HCT116 (cell line): Measurements from ENCODE around the gene SCGN. TPM values are rescaled to one million over a fixed set of nuclear protein-coding genes. Genes with fewer than 3 reads are reported as not detected.

Experiments
- ATAC-seq: fragments of 200-7000 bp; cut with Tn5 transposase; 2 replicates; pipeline ENCODE4 v1.9.1; 2020; ENCODE audit warnings: mild to moderate bottlenecking, moderate library complexity
- BruUV-seq: library from RNA; stranded (reverse); fragments of 400-500 nt; replicated peaks from 2 replicates; lab custom pipeline; 2021; lab: Mats Ljungman, UMichigan
- CTCF ChIA-PET: fragments of 300-600 bp; sonication (Branson Sonifier 250); formaldehyde crosslinking; loops from one replicate; lab custom pipeline; 2021; ENCODE audit warnings: antibody characterized with exemption; lab: Charles Lee
- POLR2A ChIA-PET: fragments of 300-600, 350-600 bp; sonication (Branson Sonifier 250); formaldehyde crosslinking; loops from one replicate; lab custom pipeline; 2021; ENCODE audit warnings: antibody characterized with exemption; lab: Charles Lee
- RAD21 ChIA-PET, 2 experiments: fragments of 300-600 bp; sonication (Branson Sonifier 250); formaldehyde crosslinking; loops; one replicate each; lab custom pipeline; 2023; ENCODE audit warnings: low total read pairs in 2 of 2; ENCODE audit not compliant: uncharacterized antibody in 2 of 2, unreplicated experiment in 2 of 2, low non-redundant PET in 1 of 2; lab: Charles Lee
- DNase-seq: peaks from one replicate; pipeline ENCODE4 v3.0.0-alpha.2; 2010; ENCODE audit warnings: low read depth, low spot score
- H2AFZ ChIP-seq: fragments of 200-600 bp; shearing (Covaris generic), sonication (generic); 2 replicates; pipeline ENCODE4 v1.6.1; 2017; ENCODE audit warnings: low read depth, mixed run types, mixed read lengths, antibody characterized with exemption, low read length; ENCODE audit not compliant: poor library complexity, severe bottlenecking
- H3K27ac ChIP-seq: 2 replicates; pipeline ENCODE4 v1.5.1; 2012; ENCODE audit warnings: low read depth, low read length
- H3K27me3 ChIP-seq: fragments of 200-600 bp; sonication (generic); 2 replicates; pipeline ENCODE4 v1.6.1; 2016; ENCODE audit warnings: mixed run types, low read length, mixed read lengths; ENCODE audit not compliant: insufficient read depth
- H3K36me3 ChIP-seq, 2 experiments: fragments of 200-500 bp in 1 of 2; fragments of 200-600 bp in 1 of 2; sonication (Bioruptor generic) in 1 of 2; sonication (generic) in 1 of 2; 2 replicates each; pipeline versions ENCODE4 v1.5.1 to v1.6.1; 2014 to 2016; ENCODE audit warnings: low read length in 2 of 2, inconsistent platforms in 1 of 2, mixed read lengths in 1 of 2, mixed run types in 1 of 2; ENCODE audit not compliant: insufficient read depth in 2 of 2, control insufficient read depth in 1 of 2
- H3K4me1 ChIP-seq, 2 experiments: fragments of 200-600 bp in 1 of 2; sonication (generic) in 1 of 2; 2 replicates each; pipeline versions ENCODE4 v1.5.1 to v1.6.1; 2012 to 2017; ENCODE audit warnings: low read length in 2 of 2, inconsistent platforms in 1 of 2, mild to moderate bottlenecking in 1 of 2, mixed read lengths in 1 of 2, mixed run types in 1 of 2, moderate library complexity in 1 of 2; ENCODE audit not compliant: insufficient read depth in 2 of 2, control insufficient read depth in 1 of 2
- H3K4me2 ChIP-seq: fragments of 200-600 bp; sonication (generic); 2 replicates; pipeline ENCODE4 v1.6.1; 2017; ENCODE audit warnings: mixed run types, low read length, mixed read lengths
- H3K4me3 ChIP-seq, 2 experiments: fragments of 200-600 bp in 1 of 2; sonication (generic) in 1 of 2; replicated peaks in 1 of 2; 2 replicates each; pipeline ENCODE4 v1.5.1; 2011 to 2016; ENCODE audit warnings: low read length in 2 of 2, control low read depth in 1 of 2, low read depth in 1 of 2, mild to moderate bottlenecking in 1 of 2, mixed read lengths in 1 of 2, mixed run types in 1 of 2
- H3K79me2 ChIP-seq: fragments of 200-600 bp; sonication (generic); 2 replicates; pipeline ENCODE4 v1.6.1; 2017; ENCODE audit warnings: mild to moderate bottlenecking, mixed run types, low read length, moderate library complexity, mixed read lengths; ENCODE audit not compliant: insufficient read depth
- H3K9ac ChIP-seq: fragments of 200-600 bp; sonication (generic); 2 replicates; pipeline ENCODE4 v1.6.1; 2016; ENCODE audit warnings: low read length, mixed read lengths
- H3K9me2 ChIP-seq: fragments of 200-600 bp; sonication (generic), shearing (Covaris generic); 2 replicates; pipeline ENCODE4 v1.6.1; 2017; ENCODE audit warnings: mixed run types, mild to moderate bottlenecking, moderate library complexity; ENCODE audit not compliant: insufficient read depth
- H3K9me3 ChIP-seq, 2 experiments: fragments of 200-500 bp in 1 of 2; fragments of 200-600 bp in 1 of 2; sonication (Bioruptor generic) in 1 of 2; sonication (generic) in 1 of 2; 2 replicates each; pipeline ENCODE4 v1.6.1; 2014 to 2017; ENCODE audit warnings: low read length in 2 of 2, mixed read lengths in 2 of 2, inconsistent platforms in 1 of 2, low read depth in 1 of 2, mild to moderate bottlenecking in 1 of 2, mixed run types in 1 of 2, moderate library complexity in 1 of 2; ENCODE audit not compliant: control insufficient read depth in 1 of 2, insufficient read depth in 1 of 2
- H4K20me1 ChIP-seq: fragments of 200-600 bp; sonication (generic), shearing (Covaris generic); 2 replicates; pipeline ENCODE4 v1.6.1; 2017; ENCODE audit warnings: mixed run types, mild to moderate bottlenecking, moderate library complexity; ENCODE audit not compliant: insufficient read depth
- CEBPB ChIP-seq: IDR thresholded peaks from 2 replicates; pipeline ENCODE4 v1.6.1; 2012; ENCODE audit warnings: low read depth
- EGR1 ChIP-seq: IDR thresholded peaks from 2 replicates; pipeline ENCODE4 v1.6.1; 2012; ENCODE audit warnings: low read depth
- EZH2 ChIP-seq: fragments of 200-600 bp; sonication (generic); IDR thresholded peaks from 2 replicates; pipeline ENCODE4 v1.6.1; 2017; ENCODE audit warnings: antibody characterized with exemption, mixed run types
- EZH2phosphoT487 ChIP-seq: fragments of 200-600 bp; IDR thresholded peaks from 2 replicates; pipeline ENCODE4 v1.6.1; 2018; ENCODE audit warnings: antibody characterized with exemption, borderline replicate concordance
- FOSL1 ChIP-seq: IDR thresholded peaks from 2 replicates; pipeline ENCODE4 v1.6.1; 2012; ENCODE audit warnings: low read depth
- JUND ChIP-seq: IDR thresholded peaks from 2 replicates; pipeline ENCODE4 v1.6.1; 2012
- SIN3A ChIP-seq: IDR thresholded peaks from 2 replicates; pipeline ENCODE4 v1.6.1; 2012; ENCODE audit warnings: low read depth
- SP1 ChIP-seq: IDR thresholded peaks from 2 replicates; pipeline ENCODE4 v1.6.1; 2012; ENCODE audit warnings: low read depth
- SRF ChIP-seq: IDR thresholded peaks from 2 replicates; pipeline ENCODE4 v1.6.1; 2012; ENCODE audit warnings: low read depth
- ZFX ChIP-seq: fragments of 450-650 bp; IDR thresholded peaks from 2 replicates; pipeline ENCODE4 v1.6.1; 2017
- intact Hi-C: fragments of 100-400 bp; cut with micrococcal nuclease; formaldehyde crosslinking; loops from 2 replicates; pipeline ENCODE4 v1.10.0; 2022
- total RNA-seq: library from RNA; stranded (reverse); gene quantifications from one replicate; pipeline ENCODE4 v1.2.1, GENCODE V29; 2021; ENCODE audit not compliant: unreplicated experiment
- TF ChIP-seq, protein P1 (sequence below): IDR thresholded peaks from 2 replicates; pipeline ENCODE4 v1.6.1; 2011; ENCODE audit warnings: mild to moderate bottlenecking, low read length, moderate library complexity; ENCODE audit not compliant: insufficient replicate concordance; ENCODE audit errors: extremely low read depth
- TF ChIP-seq, protein P2 (sequence below): IDR thresholded peaks from 2 replicates; pipeline ENCODE4 v1.6.1; 2012
- TF ChIP-seq, protein P3 (sequence below), 3 experiments: fragments of 200-600 bp in 1 of 3; sonication (generic) in 1 of 3; IDR thresholded peaks in 2 of 3; conservative IDR thresholded peaks in 1 of 3; 2 replicates each; pipeline ENCODE4 v1.5.1; 2012 to 2017; ENCODE audit warnings: low read depth in 2 of 3, low read length in 2 of 3, antibody characterized with exemption in 1 of 3, borderline replicate concordance in 1 of 3, control low read depth in 1 of 3, mild to moderate bottlenecking in 1 of 3, mixed read lengths in 1 of 3, mixed run types in 1 of 3, moderate library complexity in 1 of 3; ENCODE audit not compliant: insufficient read depth in 1 of 3

Gene SCGN
- total RNA-seq, 1 experiment from 2014 or later: not detected

DNA sequence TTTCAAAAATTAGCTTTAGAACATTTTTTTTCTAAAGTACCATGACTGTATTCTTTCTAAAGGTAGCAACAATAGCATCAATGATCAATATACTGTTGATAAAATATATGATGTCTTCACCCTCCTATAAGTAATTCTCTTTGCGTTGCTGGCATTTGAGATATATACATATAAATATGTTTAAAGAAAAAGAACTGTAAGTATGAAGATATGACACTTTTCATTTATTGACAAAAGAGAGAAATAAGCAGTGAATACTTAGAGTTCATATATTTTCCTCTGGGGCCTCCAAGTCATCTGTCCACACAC lies 49.4 kb upstream of the SCGN start:
- H3K9me2 ChIP-seq: no peaks in the 10 kb centered on the region
- ATAC-seq (no peak), DNase-seq (no peak)
- RAD21 ChIA-PET: interaction anchor here in 1 of 2 experiments (0.6 kb wide), 1 partner anchor 550 kb away, joined by 3 read pairs; no protein-coding TSS in a partner anchor
- H3K27me3 ChIP-seq: no peaks in the 10 kb centered on the region
- no TSS peak for BruUV-seq
- POLR2A ChIA-PET: no interaction called here
- H3K9ac ChIP-seq: no peak overlapping the region
- H3K36me3 ChIP-seq: no peaks in the 10 kb centered on the region
- no peak overlapping the region for H2AFZ ChIP-seq
- H3K27ac ChIP-seq: no peak overlapping the region
- H3K4me3 ChIP-seq: no peak overlapping the region
- no peaks in the 10 kb centered on the region for H4K20me1 ChIP-seq
- H3K79me2 ChIP-seq: no peaks in the 10 kb centered on the region
- CTCF ChIA-PET: interaction anchor here (1.0 to 2.3 kb wide), 3 partner anchors 116 to 379 kb away, joined by 3 to 11 read pairs (median 9); no protein-coding TSS in a partner anchor
- H3K9me3 ChIP-seq: no peaks in the 10 kb centered on the region
- TF ChIP-seq, protein P1, sequence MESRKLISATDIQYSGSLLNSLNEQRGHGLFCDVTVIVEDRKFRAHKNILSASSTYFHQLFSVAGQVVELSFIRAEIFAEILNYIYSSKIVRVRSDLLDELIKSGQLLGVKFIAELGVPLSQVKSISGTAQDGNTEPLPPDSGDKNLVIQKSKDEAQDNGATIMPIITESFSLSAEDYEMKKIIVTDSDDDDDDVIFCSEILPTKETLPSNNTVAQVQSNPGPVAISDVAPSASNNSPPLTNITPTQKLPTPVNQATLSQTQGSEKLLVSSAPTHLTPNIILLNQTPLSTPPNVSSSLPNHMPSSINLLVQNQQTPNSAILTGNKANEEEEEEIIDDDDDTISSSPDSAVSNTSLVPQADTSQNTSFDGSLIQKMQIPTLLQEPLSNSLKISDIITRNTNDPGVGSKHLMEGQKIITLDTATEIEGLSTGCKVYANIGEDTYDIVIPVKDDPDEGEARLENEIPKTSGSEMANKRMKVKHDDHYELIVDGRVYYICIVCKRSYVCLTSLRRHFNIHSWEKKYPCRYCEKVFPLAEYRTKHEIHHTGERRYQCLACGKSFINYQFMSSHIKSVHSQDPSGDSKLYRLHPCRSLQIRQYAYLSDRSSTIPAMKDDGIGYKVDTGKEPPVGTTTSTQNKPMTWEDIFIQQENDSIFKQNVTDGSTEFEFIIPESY: no peak
- TF ChIP-seq FOSL1 (no peak), EZH2 (no peak), JUND (no peak)
- TF ChIP-seq, protein P2, sequence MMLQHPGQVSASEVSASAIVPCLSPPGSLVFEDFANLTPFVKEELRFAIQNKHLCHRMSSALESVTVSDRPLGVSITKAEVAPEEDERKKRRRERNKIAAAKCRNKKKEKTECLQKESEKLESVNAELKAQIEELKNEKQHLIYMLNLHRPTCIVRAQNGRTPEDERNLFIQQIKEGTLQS: no peak
- TF ChIP-seq, all 23 proteins: peak for 0
- intact Hi-C loops: loop anchor here (1.0 to 5.0 kb wide), 4 partner anchors 290 to 745 kb away; no protein-coding TSS in a partner anchor
- Histone ChIP-seq H3K4me2 (no peak overlapping the region), H3K4me1 (no peaks in the 10 kb centered on the region)

DNA sequence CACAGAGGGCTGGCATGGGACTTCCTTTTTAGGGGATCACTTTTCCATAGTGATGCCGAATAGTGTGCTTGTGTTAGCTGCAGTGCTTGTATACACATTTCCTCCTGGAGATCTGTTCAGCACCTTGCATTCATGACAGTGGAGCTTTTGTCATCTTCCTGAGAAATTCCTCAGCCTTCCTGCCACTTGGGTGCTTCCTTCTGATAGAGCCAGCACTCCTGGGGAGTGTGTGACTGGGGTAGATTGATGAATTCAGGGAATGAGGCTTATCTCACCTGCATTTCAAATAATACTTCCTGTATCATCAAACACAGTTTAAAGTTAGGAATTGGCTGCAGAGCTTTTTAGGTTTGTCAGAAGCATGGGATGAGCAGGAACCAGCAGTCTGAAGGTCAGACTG lies 48.8 kb upstream of the SCGN start:
- no peaks in the 10 kb centered on the region for H4K20me1 ChIP-seq
- H3K27ac ChIP-seq: no peak overlapping the region
- POLR2A ChIA-PET: no interaction called here
- no peaks in the 10 kb centered on the region for H3K36me3 ChIP-seq
- no TSS peak for BruUV-seq
- no peaks in the 10 kb centered on the region for H3K4me1 ChIP-seq
- no peak overlapping the region for H3K4me3 ChIP-seq
- no peaks in the 10 kb centered on the region for H3K27me3 ChIP-seq
- no peak overlapping the region for H3K9ac ChIP-seq
- CTCF ChIA-PET: no interaction called here
- RAD21 ChIA-PET: interaction anchor here in 1 of 2 experiments (0.7 kb wide), 1 partner anchor 65 kb away, joined by 4 read pairs; no protein-coding TSS in a partner anchor
- H3K9me2 ChIP-seq: no peaks in the 10 kb centered on the region
- H3K4me2 ChIP-seq: no peak overlapping the region
- ATAC-seq: no peak
- no peaks in the 10 kb centered on the region for H3K9me3 ChIP-seq
- H3K79me2 ChIP-seq: no peaks in the 10 kb centered on the region
- intact Hi-C loops: loop anchor here (5.0 kb wide), 2 partner anchors 289 to 746 kb away; no protein-coding TSS in a partner anchor
- DNase-seq: no peak
- no peak overlapping the region for H2AFZ ChIP-seq
- TF ChIP-seq, protein P3, sequence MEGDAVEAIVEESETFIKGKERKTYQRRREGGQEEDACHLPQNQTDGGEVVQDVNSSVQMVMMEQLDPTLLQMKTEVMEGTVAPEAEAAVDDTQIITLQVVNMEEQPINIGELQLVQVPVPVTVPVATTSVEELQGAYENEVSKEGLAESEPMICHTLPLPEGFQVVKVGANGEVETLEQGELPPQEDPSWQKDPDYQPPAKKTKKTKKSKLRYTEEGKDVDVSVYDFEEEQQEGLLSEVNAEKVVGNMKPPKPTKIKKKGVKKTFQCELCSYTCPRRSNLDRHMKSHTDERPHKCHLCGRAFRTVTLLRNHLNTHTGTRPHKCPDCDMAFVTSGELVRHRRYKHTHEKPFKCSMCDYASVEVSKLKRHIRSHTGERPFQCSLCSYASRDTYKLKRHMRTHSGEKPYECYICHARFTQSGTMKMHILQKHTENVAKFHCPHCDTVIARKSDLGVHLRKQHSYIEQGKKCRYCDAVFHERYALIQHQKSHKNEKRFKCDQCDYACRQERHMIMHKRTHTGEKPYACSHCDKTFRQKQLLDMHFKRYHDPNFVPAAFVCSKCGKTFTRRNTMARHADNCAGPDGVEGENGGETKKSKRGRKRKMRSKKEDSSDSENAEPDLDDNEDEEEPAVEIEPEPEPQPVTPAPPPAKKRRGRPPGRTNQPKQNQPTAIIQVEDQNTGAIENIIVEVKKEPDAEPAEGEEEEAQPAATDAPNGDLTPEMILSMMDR (IDR thresholded peaks at IDR 0.05 in 2 of 3, conservative IDR thresholded peaks at IDR 0.05 in 1 of 3; ENCODE audit: borderline replicate concordance in 1 of 3, insufficient read depth in 1 of 3, low read depth in 2 of 3, low read length in 2 of 3): no peak
- TF ChIP-seq SIN3A: no peak
- TF ChIP-seq EGR1: no peak
- no peak for TF ChIP-seq SP1
- TF ChIP-seq SRF: no peak
- no peak for TF ChIP-seq EZH2phosphoT487
- no peak for TF ChIP-seq CEBPB
- no peak for TF ChIP-seq ZFX
